Measurements from ENCODE around the gene LAMC2.

Gene LAMC2

DNA sequence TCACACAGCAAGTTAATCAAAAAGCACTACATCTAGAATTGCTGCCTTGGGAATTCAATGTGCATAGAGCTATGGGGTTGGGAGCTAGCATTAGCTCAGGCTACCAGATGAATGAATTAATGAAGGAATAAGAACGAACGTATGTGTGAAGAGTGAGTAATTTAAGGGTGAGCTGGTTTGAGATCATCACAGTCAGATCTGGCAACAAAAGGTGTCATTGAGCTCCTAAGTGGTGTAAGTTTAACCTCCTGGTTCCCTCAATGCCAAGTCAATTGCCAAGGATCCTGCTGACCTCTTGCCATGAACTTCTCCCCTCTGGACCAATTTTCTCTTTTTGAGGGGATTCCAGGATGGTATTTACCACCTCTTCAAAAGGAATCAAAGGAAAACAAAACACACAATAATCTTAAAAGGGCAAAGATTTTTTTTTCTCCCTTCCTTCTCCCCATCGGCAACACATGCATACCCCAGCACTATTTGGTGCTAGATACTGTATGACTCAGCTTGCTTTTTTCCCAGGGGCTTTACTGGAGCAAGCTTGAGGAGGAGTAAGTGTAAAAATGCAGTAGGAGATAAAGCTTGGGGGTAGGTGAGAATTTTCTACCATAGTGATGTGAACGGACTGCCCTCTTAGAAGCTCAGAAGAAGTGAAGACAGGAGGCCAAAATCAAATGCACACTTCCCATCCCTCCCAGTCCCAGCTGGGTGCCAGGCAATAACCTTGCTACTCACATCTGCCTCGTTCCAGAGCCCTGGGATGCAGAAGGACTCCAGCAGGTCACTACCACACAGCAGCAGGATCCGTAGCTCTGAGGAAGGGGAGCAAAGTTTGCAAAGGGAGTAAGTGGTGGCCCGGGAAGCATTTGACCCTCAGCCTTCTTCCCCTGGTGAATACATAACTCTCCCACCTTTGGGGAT lies 92.0 kb downstream of the LAMC2 start:
- H3K4me1 ChIP-seq (ENCODE audit: low read depth, poor library complexity, severe bottlenecking): no peaks in the 10 kb centered on the region
- no peak for TF ChIP-seq CTCF (conservative IDR thresholded peaks at IDR 0.05; ENCODE audit: low read depth, low read length)
- H3K36me3 ChIP-seq (ENCODE audit: insufficient read depth): no peaks in the 10 kb centered on the region
- no peak overlapping the region for H3K27ac ChIP-seq
- H4K20me1 ChIP-seq (ENCODE audit: insufficient read depth): no peaks in the 10 kb centered on the region
- H3K4me3 ChIP-seq (IDR thresholded peaks at IDR 0.05; ENCODE audit: insufficient read depth, low read depth, low read length): no peak overlapping the region
- H3K9ac ChIP-seq: no peak overlapping the region
- H3K79me2 ChIP-seq (ENCODE audit: insufficient read depth, low read depth): no peaks in the 10 kb centered on the region
- no peaks in the 10 kb centered on the region for H3K27me3 ChIP-seq (ENCODE audit: insufficient read depth, low read depth)
- no peak overlapping the region for H3K4me2 ChIP-seq
- no peak overlapping the region for H2AFZ ChIP-seq (ENCODE audit: low read depth)

- Histone ChIP-seq H3K36me3 (ENCODE audit: insufficient read depth) (no peaks in the 10 kb centered on the region), H4K20me1 (ENCODE audit: insufficient read depth) (no peaks in the 10 kb centered on the region), H3K4me3 (IDR thresholded peaks at IDR 0.05; ENCODE audit: insufficient read depth, low read depth, low read length) (no peak overlapping the region), H2AFZ (ENCODE audit: low read depth) (no peak overlapping the region), H3K9ac (no peak overlapping the region), H3K27ac (no peak overlapping the region), H3K79me2 (ENCODE audit: insufficient read depth, low read depth) (no peaks in the 10 kb centered on the region), H3K27me3 (ENCODE audit: insufficient read depth, low read depth) (no peaks in the 10 kb centered on the region), H3K4me2 (no peak overlapping the region), H3K4me1 (ENCODE audit: low read depth, poor library complexity, severe bottlenecking) (no peaks in the 10 kb centered on the region)
- TF ChIP-seq CTCF (conservative IDR thresholded peaks at IDR 0.05; ENCODE audit: low read depth, low read length): no peak
Observed at GRCh38 chr1:183278739-183279591, 92.9 kb downstream of the LAMC2 start.

DNA sequence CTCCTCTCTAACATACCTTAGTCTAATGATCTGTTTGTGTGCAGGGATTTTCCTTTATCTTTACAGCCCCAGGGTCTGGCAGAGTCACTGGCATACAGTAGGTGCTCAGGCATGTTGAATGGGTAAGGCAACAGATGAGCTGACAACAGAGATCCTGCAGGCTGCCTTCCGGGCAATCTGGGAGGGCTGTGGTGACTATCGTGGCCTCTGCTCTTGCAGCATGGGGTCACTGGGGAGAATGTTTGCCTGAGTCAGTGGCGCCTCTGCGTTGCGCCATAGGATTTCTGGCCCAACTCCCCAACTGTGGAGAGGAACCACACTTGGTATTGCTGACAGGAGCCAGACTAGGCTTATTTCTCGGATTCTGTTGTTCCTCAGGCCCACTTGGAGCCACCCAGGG lies 93.8 kb downstream of the LAMC2 start:
- TF ChIP-seq CTCF (conservative IDR thresholded peaks at IDR 0.05; ENCODE audit: low read depth, low read length): no peak
- H3K4me2 ChIP-seq: no peak overlapping the region
- no peak overlapping the region for H3K27ac ChIP-seq
- no peak overlapping the region for H2AFZ ChIP-seq (ENCODE audit: low read depth)
- H3K27me3 ChIP-seq (ENCODE audit: insufficient read depth, low read depth): no peaks in the 10 kb centered on the region
- H3K9ac ChIP-seq: no peak overlapping the region
- H3K4me1 ChIP-seq (ENCODE audit: low read depth, poor library complexity, severe bottlenecking): no peaks in the 10 kb centered on the region
- no peaks in the 10 kb centered on the region for H4K20me1 ChIP-seq (ENCODE audit: insufficient read depth)
- H3K79me2 ChIP-seq (ENCODE audit: insufficient read depth, low read depth): no peaks in the 10 kb centered on the region
- H3K4me3 ChIP-seq (IDR thresholded peaks at IDR 0.05; ENCODE audit: insufficient read depth, low read depth, low read length): no peak overlapping the region
- no peaks in the 10 kb centered on the region for H3K36me3 ChIP-seq (ENCODE audit: insufficient read depth)

- no peaks in the 10 kb centered on the region for H3K79me2 ChIP-seq (ENCODE audit: insufficient read depth, low read depth)
- no peaks in the 10 kb centered on the region for H4K20me1 ChIP-seq (ENCODE audit: insufficient read depth)
- no peak for TF ChIP-seq CTCF (conservative IDR thresholded peaks at IDR 0.05; ENCODE audit: low read depth, low read length)
- H3K4me3 ChIP-seq (IDR thresholded peaks at IDR 0.05; ENCODE audit: insufficient read depth, low read depth, low read length): no peak overlapping the region
- H3K4me2 ChIP-seq: no peak overlapping the region
- no peak overlapping the region for H3K27ac ChIP-seq
- H2AFZ ChIP-seq (ENCODE audit: low read depth): no peak overlapping the region
- H3K4me1 ChIP-seq (ENCODE audit: low read depth, poor library complexity, severe bottlenecking): no peaks in the 10 kb centered on the region
- no peak overlapping the region for H3K9ac ChIP-seq
- no peaks in the 10 kb centered on the region for H3K27me3 ChIP-seq (ENCODE audit: insufficient read depth, low read depth)
- no peaks in the 10 kb centered on the region for H3K36me3 ChIP-seq (ENCODE audit: insufficient read depth)
Observed at GRCh38 chr1:183281039-183281438, 95.0 kb downstream of the LAMC2 start.

All from KMS-11 (cell line).